EL (cell line): ENCODE results near the gene IL1R2.
A peak's percentile ranks its signal among the peaks of the same experiment; 100 is the strongest.
"Not testable (repeated sequence)": the region's sequence is repeated elsewhere in the genome, so short reads cannot be mapped to it uniquely, and the experiment has no call there.

Experiments used
- DNase-seq: peaks from one replicate; pipeline ENCODE4 v3.0.0-alpha.2; 2016

The IL1R2 gene

DNA sequence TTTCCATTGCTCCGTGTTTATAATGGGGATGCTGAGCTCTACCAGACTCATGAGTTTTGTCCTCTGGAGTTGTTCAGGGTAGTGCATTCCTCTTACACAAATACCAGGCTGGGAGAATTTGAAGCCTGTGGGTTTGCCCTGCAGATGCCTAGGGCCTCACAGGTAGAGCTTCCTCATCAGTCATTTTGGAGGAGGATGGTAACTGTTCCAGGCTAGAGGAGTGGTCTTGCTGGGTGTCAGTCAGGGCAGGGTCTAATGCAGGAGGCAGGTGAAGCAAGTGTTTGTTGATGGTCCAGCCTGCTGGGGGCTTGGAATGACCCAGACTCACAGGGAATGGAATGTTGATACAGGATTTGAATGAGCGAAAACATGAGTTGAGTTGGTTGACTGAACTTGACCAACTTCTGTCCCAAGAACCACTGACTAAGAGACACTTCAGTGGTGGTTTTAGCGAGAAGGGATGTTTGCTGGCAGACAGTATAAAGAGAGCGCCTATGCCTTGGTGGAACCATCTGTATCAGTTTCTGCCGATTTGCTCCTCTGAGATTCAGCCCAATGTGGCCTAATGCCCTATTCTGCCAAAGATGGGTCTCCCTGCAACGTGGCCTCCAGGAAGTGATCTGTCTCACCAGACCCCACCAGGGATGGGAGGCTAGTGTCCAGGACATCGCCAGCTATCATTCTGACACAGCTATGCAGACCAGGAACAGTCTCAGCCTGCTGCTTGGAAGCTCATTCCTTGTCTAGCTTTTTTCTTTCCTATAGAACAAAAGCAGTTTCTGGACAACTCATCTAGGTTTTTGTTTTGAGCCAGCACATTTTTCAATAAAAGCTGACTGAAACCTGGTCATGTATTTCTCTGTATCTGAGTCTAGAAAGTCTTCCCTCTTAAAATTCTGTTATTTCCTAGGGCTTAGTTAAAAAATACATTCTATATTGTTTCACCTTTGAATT, 9.3 kb downstream of the IL1R2 start:
- no peak for DNase-seq

DNA sequence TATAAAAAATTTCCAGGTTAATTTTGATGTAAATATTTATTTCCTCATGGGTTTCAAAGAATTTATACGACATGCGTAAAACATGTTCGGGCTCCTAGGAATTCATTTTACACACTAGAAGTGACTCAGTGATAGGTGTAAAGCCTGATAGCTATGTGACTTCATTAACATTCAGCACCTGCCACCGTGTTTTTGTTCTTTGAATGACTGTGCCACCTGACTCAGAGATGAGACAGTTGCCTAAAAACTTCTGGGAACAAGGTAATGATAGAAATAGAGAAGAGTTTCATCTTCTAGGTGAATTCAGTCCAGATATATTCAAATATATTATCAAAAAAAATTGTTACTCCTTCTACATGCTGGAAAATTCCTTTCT, 10.0 kb downstream of the IL1R2 start:
- DNase-seq = no peak

- no peak for DNase-seq
These were observed 10.5 kb downstream of the IL1R2 start for GRCh38 chr2:102002228-102002627.

DNA sequence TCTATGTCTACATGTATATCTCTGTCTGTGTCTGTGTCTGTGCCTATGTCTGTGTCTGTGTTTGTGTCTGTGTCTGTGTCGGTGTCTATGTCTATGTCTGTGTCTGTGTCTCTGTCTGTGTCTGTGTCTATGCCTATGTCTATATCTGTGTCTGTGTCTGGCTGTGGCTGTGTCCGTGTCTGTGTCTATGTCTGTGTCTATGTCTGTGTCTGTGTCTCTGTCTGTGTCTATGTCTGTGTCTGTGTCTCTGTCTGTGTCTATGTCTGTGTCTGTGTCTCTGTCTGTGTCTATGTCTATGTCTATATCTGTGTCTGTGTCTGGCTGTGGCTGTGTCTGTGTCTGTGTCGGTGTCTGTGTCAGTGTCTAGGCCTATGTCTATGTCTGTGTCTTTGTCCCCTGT, 11.1 kb downstream of the IL1R2 start:
- DNase-seq = not testable (repeated sequence)

DNA sequence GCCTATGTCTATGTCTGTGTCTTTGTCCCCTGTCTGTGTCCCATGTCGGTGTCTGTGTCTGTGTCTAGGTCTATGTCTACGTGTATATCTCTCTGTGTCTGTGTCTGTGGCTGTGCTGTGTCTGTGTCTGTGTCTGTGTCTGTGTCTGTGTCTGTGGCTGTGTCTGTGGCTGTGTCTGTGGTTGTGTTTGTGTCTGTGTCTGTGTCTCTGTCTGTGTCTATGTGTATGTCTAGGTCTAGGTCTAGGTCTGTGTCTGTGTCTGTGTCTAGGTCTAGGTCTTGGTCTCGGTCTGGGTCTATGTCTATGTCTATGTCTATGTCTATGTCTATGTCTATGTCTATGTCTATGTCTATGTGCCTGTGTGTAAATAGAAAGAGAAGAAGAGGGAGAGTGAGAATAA, 11.9 kb downstream of the IL1R2 start:
- DNase-seq = no peak

DNA sequence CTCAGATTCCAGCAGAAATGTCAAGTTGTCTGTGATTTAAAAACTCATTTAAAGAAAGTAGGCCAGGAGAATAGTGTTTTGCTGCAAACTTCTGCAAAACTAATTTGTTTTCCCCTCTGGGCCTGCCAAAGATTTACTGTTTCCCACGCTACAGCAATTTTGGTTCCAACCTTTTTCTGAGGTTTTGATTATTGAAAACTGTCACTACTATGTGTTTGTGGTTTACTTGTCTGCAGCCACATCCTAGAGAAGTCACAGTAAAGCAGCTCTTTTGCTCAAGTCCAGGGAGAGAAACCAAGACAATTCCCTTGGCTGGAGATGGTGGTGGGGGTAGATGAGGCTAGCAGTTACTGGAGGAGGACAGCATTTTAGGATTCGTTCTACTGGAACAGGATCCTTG, 12.8 kb downstream of the IL1R2 start:
- no peak for DNase-seq

- DNase-seq = no peak
These were observed 13.7 kb downstream of the IL1R2 start for GRCh38 chr2:102005449-102005848.

- DNase-seq = peak; percentile 65
These were observed 14.5 kb downstream of the IL1R2 start for GRCh38 chr2:102005989-102006885.

- DNase-seq = no peak
These were observed 15.1 kb downstream of the IL1R2 start for GRCh38 chr2:102006886-102007278.

GRCh38 chr2:102008490-102008889, 16.7 kb downstream of the IL1R2 start:
- no peak for DNase-seq

GRCh38 chr2:102009557-102009956, 17.8 kb downstream of the IL1R2 start:
- DNase-seq = no peak

DNA sequence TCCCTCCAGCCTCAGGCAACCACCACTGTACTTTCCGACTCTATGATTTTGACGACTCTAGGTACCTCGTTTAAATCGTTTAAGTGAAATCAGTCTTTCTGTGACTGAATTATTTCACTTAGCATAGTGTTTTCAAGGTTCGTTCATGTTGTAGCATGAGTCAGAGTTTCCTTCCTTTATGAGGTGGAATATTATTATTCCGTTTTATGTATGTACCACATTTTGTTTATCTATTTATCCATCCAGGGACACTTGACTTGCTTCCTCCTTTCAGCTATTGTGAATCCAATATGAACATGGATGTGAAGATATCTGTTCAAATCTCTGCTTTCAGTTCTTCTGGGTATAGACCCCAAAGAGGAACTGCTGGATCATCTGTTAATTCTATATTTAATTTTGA, 19.1 kb downstream of the IL1R2 start:
- DNase-seq = no peak

DNA sequence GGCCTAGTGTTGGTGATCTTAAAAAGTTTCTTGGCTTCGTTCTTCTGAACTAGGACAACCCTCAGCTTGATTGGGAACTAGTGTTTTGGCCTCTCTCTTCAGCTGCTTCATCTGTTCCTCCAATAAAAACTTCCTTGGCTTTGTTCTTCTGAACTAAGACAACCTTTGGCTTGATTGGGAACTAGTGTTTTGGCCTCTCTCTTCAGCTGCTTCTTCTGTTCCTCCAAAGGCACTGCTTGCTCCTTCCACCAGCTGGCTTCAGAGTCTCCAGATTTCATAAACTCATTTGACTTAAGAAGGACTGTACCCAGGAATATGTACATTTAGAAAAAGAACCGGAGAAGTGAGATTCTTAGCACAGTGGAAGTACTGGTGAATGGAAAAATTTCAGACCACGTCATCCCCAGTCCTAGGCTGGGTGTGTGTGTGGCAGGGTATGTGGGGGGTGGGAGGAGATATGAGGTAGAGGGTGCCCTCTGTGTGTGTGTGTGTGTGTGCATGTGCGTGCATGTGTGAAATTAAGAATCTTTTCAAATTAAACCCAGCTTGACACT, 20.4 kb downstream of the IL1R2 start:
- no peak for DNase-seq

GRCh38 chr2:102013206-102014040, 21.7 kb downstream of the IL1R2 start:
- no peak for DNase-seq

- no peak for DNase-seq
These were observed 22.2 kb downstream of the IL1R2 start for GRCh38 chr2:102014041-102014345.

DNA sequence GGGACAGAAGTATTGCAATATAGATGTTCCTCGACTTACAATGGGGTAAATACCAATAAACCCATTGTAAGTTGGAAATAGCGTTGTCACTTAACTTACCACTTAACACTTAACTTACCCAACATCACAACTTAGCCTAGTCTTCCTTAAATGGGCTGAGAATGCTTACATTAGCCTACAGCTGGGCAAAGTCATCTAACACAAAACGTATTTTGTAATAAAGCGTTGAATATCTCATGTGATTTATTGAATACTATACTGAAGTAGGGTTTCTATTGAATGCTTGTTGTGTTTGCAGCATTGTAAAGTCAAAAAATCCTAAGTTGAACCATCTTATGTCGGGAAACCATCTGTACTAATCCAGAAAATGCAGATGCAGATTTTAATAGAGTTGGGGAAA, 23.6 kb downstream of the IL1R2 start:
- DNase-seq = no peak

GRCh38 chr2:102016399-102016955, 24.7 kb downstream of the IL1R2 start:
- DNase-seq = no peak

DNA sequence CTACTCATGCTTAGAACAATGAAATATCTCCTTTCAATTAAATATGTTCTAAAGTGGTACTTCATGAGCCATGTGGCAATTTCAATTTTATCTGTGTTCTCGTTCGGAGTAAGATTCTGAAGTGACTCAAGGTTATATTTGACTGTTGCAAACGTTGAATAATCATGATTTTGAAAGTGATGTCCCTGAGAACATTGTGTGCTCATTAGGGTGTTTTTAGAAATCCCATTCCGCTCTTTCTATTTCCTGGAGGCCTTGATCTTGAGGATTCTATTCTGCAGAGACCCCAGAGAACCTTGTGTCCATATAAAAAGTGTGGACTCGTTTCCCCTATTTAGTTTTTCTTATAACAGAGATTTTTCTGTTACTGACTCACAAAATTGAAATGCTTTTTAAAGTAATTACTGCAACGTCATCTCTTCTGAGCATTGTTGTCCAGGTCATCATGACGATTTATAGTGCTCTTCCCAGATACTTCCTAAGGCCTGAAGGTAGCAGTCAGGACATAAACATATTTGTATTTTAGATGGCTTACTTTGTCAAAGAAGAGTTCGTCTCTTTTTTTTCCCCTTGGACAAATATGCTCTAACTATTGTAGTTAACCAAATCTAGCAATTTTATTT, 27.2 kb downstream of the IL1R2 start:
- peak; percentile 36 for DNase-seq

- peak; percentile 81 for DNase-seq
These were observed 28.9 kb downstream of the IL1R2 start for GRCh38 chr2:102020596-102021170.

GRCh38 chr2:102021779-102022178, 30.0 kb downstream of the IL1R2 start:
- DNase-seq = no peak

DNA sequence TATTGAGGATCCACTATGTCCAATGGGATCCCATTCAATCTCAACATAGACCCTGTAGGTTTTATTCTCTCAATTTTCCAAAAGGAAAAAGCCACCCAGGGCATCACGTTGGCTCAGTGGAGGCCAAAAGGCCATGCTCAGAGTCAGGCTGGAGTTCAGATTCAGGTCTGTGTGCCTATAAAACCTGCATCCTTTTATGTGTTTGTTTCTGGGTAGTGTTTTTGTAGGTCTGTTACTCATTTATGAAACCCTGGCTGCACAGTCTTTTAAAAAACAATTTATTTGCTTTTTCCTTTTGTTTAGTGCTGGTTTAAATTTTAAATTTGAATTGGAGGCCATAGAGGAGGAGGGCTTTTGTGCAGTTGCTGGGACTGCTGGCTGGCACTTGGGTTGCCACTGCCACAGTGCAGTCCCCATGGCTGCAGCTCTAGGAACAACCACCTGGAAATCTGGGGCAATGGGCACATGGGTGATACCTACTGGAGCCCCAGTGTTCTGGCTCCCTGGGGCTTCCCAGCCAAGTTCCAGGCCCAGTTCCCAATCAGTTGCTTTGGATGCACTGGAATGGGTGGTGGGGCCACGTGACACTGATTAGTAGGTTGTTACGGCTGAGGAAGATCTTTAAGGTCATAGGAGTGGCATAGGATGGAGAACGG, 31.3 kb downstream of the IL1R2 start:
- no peak for DNase-seq
